Cardiac muscle cell (in vitro differentiated cells and primary cell): Measurements from ENCODE around the gene TMEM44. TPM values are rescaled to one million over a fixed set of nuclear protein-coding genes. Genes with fewer than 3 reads are reported as not detected.
A peak's percentile ranks its signal among the peaks of the same experiment; 100 is the strongest.

ENCODE experiments used
- DNase-seq, 2 donors: peaks; one replicate each; pipeline versions ENCODE4 v3.0.0 to v3.0.0-alpha.2; 2010 to 2017; ENCODE audit warnings: low read depth in 1 of 2, low spot score in 1 of 2
- H3K27ac ChIP-seq: fragments of 200-600 bp; sonication (generic); 2 replicates; pipeline ENCODE4 v1.5.1; 2016
- H3K27me3 ChIP-seq: fragments of 200-600 bp; sonication (generic); 2 replicates; pipeline ENCODE4 v1.6.0; 2016; ENCODE audit warnings: control low read depth
- H3K36me3 ChIP-seq: fragments of 200-600 bp; sonication (generic); 2 replicates; pipeline ENCODE4 v1.5.1; 2016; ENCODE audit warnings: control low read depth
- H3K4me1 ChIP-seq: fragments of 200-600 bp; sonication (generic); 2 replicates; pipeline ENCODE4 v1.8.1; 2017; ENCODE audit warnings: low read depth, mild to moderate bottlenecking, mixed run types
- H3K4me3 ChIP-seq: fragments of 200-600 bp; sonication (generic); 2 replicates; pipeline ENCODE4 v1.5.1; 2016; ENCODE audit warnings: mild to moderate bottlenecking
- H3K9me3 ChIP-seq: fragments of 200-600 bp; sonication (generic); 2 replicates; pipeline ENCODE4 v1.5.1; 2017; ENCODE audit warnings: low read depth, mild to moderate bottlenecking, control low read depth
- CTCF ChIP-seq: IDR thresholded peaks from 2 replicates; pipeline ENCODE4 v1.5.1; 2012; ENCODE audit warnings: low read depth, mild to moderate bottlenecking, low read length
- polyA plus RNA-seq: library from polyadenylated mRNA; unstranded; fragments of >200 nt; fragmentation: Nextera tagmentation; extraction: Ambion mirVana; gene quantifications from 2 replicates; pipeline ENCODE4 v1.2.1, GENCODE V29; 2016
- total RNA-seq: library from RNA; depleted of rRNA; stranded (reverse); fragments of >200 nt; gene quantifications from 2 replicates; pipeline ENCODE4 v1.2.3, GENCODE V29; 2016

TMEM44 gene
- total and polyA plus RNA-seq, 2 experiments from 2014 or later: 16.2 to 19.2 TPM

- Histone ChIP-seq H3K27ac (no peak overlapping the region), H3K9me3 (no peaks in the 10 kb centered on the region), H3K27me3 (no peaks in the 10 kb centered on the region), H3K4me3 (no peak overlapping the region), H3K36me3 (no peaks in the 10 kb centered on the region), H3K4me1 (peaks cover 29% of the 10 kb centered on the region)
- no peak for TF ChIP-seq CTCF
- no peak for DNase-seq
Measured at GRCh38 chr3:194559530-194559929, 73.7 kb downstream of the TMEM44 start.

GRCh38 chr3:194556086-194557056 is 76.8 kb downstream of the TMEM44 start:
- Histone ChIP-seq H3K9me3 (no peaks in the 10 kb centered on the region), H3K4me1 (peaks cover 35% of the 10 kb centered on the region), H3K4me3 (no peak overlapping the region), H3K27ac (peak overlapping the region; percentile 50), H3K27me3 (no peaks in the 10 kb centered on the region), H3K36me3 (no peaks in the 10 kb centered on the region)
- TF ChIP-seq CTCF: no peak
- DNase-seq: peak in 1 of 2 donors; percentile 28

GRCh38 chr3:194555175-194556062 is 77.8 kb downstream of the TMEM44 start:
- DNase-seq: no peak
- H3K4me3 ChIP-seq: no peak overlapping the region
- no peak for TF ChIP-seq CTCF
- no peaks in the 10 kb centered on the region for H3K27me3 ChIP-seq
- H3K36me3 ChIP-seq: no peaks in the 10 kb centered on the region
- H3K9me3 ChIP-seq: no peaks in the 10 kb centered on the region
- peaks cover 41% of the 10 kb centered on the region for H3K4me1 ChIP-seq
- peak overlapping the region; percentile 78 for H3K27ac ChIP-seq

- H3K9me3 ChIP-seq: no peaks in the 10 kb centered on the region
- H3K4me3 ChIP-seq: no peak overlapping the region
- no peaks in the 10 kb centered on the region for H3K36me3 ChIP-seq
- H3K27ac ChIP-seq: peak overlapping the region; percentile 78
- no peaks in the 10 kb centered on the region for H3K27me3 ChIP-seq
- peaks cover 49% of the 10 kb centered on the region for H3K4me1 ChIP-seq
- DNase-seq: peak in 1 of 2 donors; percentile 46
- no peak for TF ChIP-seq CTCF
Measured at GRCh38 chr3:194554473-194555123, 78.6 kb downstream of the TMEM44 start.

- Histone ChIP-seq H3K36me3 (no peaks in the 10 kb centered on the region), H3K27ac (no peak overlapping the region), H3K4me3 (no peak overlapping the region), H3K9me3 (no peaks in the 10 kb centered on the region), H3K27me3 (no peaks in the 10 kb centered on the region), H3K4me1 (peaks cover 61% of the 10 kb centered on the region)
- no peak for DNase-seq
- no peak for TF ChIP-seq CTCF
Measured at GRCh38 chr3:194552327-194552949, 80.8 kb downstream of the TMEM44 start.
